Upper lobe of left lung (tissue), 4 donors: ENCODE results near the gene HTR3A.

Source experiments
- POLR2A ChIP-seq, 4 donors: fragments of 450-650 bp; IDR thresholded peaks; one replicate each; pipeline ENCODE4 v1.5.1; 2016 to 2017; ENCODE audit warnings: antibody characterized with exemption in 4 of 4, mild to moderate bottlenecking in 2 of 4
- POLR2AphosphoS5 ChIP-seq, 2 donors: sonication (generic); formaldehyde crosslinking; IDR thresholded peaks; one replicate each; pipeline ENCODE4 v1.5.1; 2017; ENCODE audit warnings: antibody characterized with exemption in 2 of 2
- TF ChIP-seq, protein P1 (sequence below), 6 experiments: fragments of 450-650 bp in 4 of 6; fragments of 200-600 bp in 2 of 6; sonication (generic) in 2 of 6; IDR thresholded peaks; one replicate each; pipeline ENCODE4 v1.5.1; 2016 to 2019; ENCODE audit warnings: antibody characterized with exemption in 6 of 6

DNA sequence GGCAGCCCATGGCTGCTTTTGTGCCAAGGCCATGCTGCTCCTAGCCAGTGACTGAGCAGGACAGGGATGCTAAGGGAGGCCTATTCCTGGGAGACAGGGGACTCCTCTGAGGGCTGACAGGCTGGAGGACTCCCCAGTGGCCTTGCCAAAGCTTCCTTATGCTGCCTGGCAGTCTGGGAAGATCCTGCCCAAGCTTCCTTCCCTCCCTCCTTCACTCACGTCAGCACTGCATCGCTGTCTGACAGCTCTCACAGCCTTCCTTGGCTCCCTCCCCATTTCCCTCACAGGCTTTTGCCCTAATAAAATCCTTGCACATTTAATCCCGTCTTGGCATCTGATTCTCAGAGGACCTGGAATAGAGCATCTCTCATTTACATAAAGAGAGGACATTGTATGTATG lies 26.5 kb downstream of the HTR3A start:
- no peak for TF ChIP-seq POLR2A (IDR thresholded peaks at IDR 0.05)
- TF ChIP-seq, protein P1, sequence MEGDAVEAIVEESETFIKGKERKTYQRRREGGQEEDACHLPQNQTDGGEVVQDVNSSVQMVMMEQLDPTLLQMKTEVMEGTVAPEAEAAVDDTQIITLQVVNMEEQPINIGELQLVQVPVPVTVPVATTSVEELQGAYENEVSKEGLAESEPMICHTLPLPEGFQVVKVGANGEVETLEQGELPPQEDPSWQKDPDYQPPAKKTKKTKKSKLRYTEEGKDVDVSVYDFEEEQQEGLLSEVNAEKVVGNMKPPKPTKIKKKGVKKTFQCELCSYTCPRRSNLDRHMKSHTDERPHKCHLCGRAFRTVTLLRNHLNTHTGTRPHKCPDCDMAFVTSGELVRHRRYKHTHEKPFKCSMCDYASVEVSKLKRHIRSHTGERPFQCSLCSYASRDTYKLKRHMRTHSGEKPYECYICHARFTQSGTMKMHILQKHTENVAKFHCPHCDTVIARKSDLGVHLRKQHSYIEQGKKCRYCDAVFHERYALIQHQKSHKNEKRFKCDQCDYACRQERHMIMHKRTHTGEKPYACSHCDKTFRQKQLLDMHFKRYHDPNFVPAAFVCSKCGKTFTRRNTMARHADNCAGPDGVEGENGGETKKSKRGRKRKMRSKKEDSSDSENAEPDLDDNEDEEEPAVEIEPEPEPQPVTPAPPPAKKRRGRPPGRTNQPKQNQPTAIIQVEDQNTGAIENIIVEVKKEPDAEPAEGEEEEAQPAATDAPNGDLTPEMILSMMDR (IDR thresholded peaks at IDR 0.05): no peak
- no peak for TF ChIP-seq POLR2AphosphoS5 (IDR thresholded peaks at IDR 0.05)
